Smooth muscle cell (in vitro differentiated cells): ENCODE results near the gene GSG1. TPM values are rescaled to one million over a fixed set of nuclear protein-coding genes. Genes with fewer than 3 reads are reported as not detected.

Source experiments
- DNase-seq: peaks from one replicate; lab custom pipeline; 2025; ENCODE audit not compliant: unreplicated experiment; lab: John Stamatoyannopoulos, UW
- H2AFZ ChIP-seq: fragments of 200-600 bp; sonication (generic); 2 replicates; pipeline ENCODE4 v1.6.0; 2016; ENCODE audit warnings: antibody characterized with exemption, low read depth, mild to moderate bottlenecking
- H3F3A ChIP-seq: fragments of 200-600 bp; sonication (generic); 2 replicates; pipeline ENCODE4 v1.6.0; 2017; ENCODE audit warnings: antibody characterized with exemption, low read depth
- H3K27ac ChIP-seq: fragments of 200-600 bp; sonication (generic); 2 replicates; pipeline ENCODE4 v1.5.1; 2016; ENCODE audit warnings: low read depth, mild to moderate bottlenecking
- H3K27me3 ChIP-seq: fragments of 200-600 bp; sonication (generic); 2 replicates; pipeline ENCODE4 v1.6.1; 2016; ENCODE audit warnings: low read depth, mild to moderate bottlenecking
- H3K36me3 ChIP-seq: fragments of 200-600 bp; sonication (generic); 2 replicates; pipeline ENCODE4 v1.5.1; 2016; ENCODE audit warnings: low read depth
- H3K4me1 ChIP-seq: fragments of 200-600 bp; sonication (generic); 2 replicates; pipeline ENCODE4 v1.5.1; 2016; ENCODE audit warnings: low read depth
- H3K4me2 ChIP-seq: fragments of 200-600 bp; sonication (generic); 2 replicates; pipeline ENCODE4 v1.6.0; 2016; ENCODE audit warnings: mild to moderate bottlenecking
- H3K4me3 ChIP-seq: fragments of 200-600 bp; sonication (generic); 2 replicates; pipeline ENCODE4 v1.5.1; 2016; ENCODE audit warnings: mild to moderate bottlenecking
- H3K79me2 ChIP-seq: fragments of 200-600 bp; sonication (generic); 2 replicates; pipeline ENCODE4 v1.6.0; 2016; ENCODE audit warnings: low read depth, mild to moderate bottlenecking
- H3K9ac ChIP-seq: fragments of 200-600 bp; sonication (generic); 2 replicates; pipeline ENCODE4 v1.6.0; 2016; ENCODE audit warnings: low read depth
- H3K9me3 ChIP-seq: fragments of 200-600 bp; sonication (generic); replicated peaks from 2 replicates; pipeline ENCODE4 v1.5.1; 2016; ENCODE audit warnings: low read depth
- H4K20me1 ChIP-seq: fragments of 200-600 bp; sonication (generic); 2 replicates; pipeline ENCODE4 v1.6.0; 2016; ENCODE audit warnings: low read depth
- WGBS: methylation state at CpG from one replicate; pipeline ENCODE4 v1.1.7; 2016; ENCODE audit warnings: low lambda C conversion rate; 5-methylcytosine and 5-hydroxymethylcytosine counted together
- polyA plus RNA-seq: library from polyadenylated mRNA; unstranded; fragments of >200 nt; fragmentation: Nextera tagmentation; extraction: Ambion mirVana; gene quantifications from 2 replicates; pipeline ENCODE4 v1.2.1, GENCODE V29; 2016
- total RNA-seq: library from RNA; depleted of rRNA; stranded (reverse); fragments of >200 nt; gene quantifications from 2 replicates; pipeline ENCODE4 v1.2.3, GENCODE V29; 2014
- TF ChIP-seq, protein P1 (sequence below): fragments of 200-600 bp; sonication (generic); IDR thresholded peaks from 2 replicates; pipeline ENCODE4 v1.5.1; 2017; ENCODE audit warnings: borderline replicate concordance, mild to moderate bottlenecking, antibody characterized with exemption; ENCODE audit not compliant: insufficient read depth, poor library complexity, severe bottlenecking

The GSG1 gene
- total and polyA plus RNA-seq, 2 experiments from 2014 or later = not detected

DNA sequence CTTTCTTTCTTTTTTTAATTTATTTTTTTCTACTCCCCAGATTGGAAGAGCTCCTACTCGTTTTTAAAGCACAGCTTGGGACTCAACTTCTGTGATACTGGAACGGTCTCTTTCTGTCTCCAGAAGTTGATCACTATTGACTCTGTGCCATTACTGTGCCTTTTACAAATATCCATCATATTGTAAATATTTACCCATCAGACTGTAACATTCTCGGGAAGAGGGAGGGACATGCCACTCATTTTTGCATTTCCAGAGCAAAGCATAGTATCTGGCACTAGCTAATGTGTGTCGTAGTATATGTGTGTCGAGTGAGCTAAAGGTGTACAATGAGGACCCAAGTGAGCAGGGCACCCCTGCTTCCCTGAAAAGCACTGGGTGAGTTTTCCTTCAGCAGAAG is 24.0 kb upstream of the GSG1 start:
- WGBS = 71% methylated on average over 5 of the region's 5 CpGs
- no peak for DNase-seq
- Histone ChIP-seq H4K20me1 (no peaks in the 10 kb centered on the region), H3K9me3 (no peaks in the 10 kb centered on the region), H3K4me1 (peaks cover 12% of the 10 kb centered on the region), H3K36me3 (no peaks in the 10 kb centered on the region), H3K27me3 (no peaks in the 10 kb centered on the region), H3K9ac (no peak overlapping the region), H2AFZ (no peak overlapping the region), H3K4me2 (no peak overlapping the region), H3K79me2 (no peaks in the 10 kb centered on the region), H3F3A (no peaks in the 10 kb centered on the region), H3K27ac (no peak overlapping the region), H3K4me3 (no peak overlapping the region)
- TF ChIP-seq, protein P1, sequence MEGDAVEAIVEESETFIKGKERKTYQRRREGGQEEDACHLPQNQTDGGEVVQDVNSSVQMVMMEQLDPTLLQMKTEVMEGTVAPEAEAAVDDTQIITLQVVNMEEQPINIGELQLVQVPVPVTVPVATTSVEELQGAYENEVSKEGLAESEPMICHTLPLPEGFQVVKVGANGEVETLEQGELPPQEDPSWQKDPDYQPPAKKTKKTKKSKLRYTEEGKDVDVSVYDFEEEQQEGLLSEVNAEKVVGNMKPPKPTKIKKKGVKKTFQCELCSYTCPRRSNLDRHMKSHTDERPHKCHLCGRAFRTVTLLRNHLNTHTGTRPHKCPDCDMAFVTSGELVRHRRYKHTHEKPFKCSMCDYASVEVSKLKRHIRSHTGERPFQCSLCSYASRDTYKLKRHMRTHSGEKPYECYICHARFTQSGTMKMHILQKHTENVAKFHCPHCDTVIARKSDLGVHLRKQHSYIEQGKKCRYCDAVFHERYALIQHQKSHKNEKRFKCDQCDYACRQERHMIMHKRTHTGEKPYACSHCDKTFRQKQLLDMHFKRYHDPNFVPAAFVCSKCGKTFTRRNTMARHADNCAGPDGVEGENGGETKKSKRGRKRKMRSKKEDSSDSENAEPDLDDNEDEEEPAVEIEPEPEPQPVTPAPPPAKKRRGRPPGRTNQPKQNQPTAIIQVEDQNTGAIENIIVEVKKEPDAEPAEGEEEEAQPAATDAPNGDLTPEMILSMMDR = no peak

DNA sequence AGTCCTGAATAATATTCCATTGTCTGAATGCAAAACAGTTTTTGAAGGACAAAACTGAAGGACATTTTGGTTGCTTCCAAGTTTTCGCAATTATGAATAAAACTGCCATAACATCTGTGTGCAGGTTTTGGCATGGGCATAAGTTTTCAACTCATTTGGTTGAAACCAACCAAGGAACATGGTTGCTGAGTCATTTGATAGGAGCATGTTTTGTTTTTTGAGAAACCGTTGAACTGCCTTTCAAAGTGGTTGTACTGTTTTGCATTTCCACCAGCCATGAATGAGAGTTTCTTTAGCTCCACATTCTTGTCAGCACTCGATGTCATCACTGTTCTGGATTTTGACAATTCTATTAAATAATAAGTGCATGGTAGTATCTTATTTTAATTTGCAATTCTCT is 23.0 kb upstream of the GSG1 start:
- WGBS = 81% methylated on average over 3 of the region's 3 CpGs
- no peaks in the 10 kb centered on the region for H3F3A ChIP-seq
- H2AFZ ChIP-seq = no peak overlapping the region
- no peaks in the 10 kb centered on the region for H3K9me3 ChIP-seq
- H3K4me1 ChIP-seq = peaks cover 12% of the 10 kb centered on the region
- no peak overlapping the region for H3K9ac ChIP-seq
- H4K20me1 ChIP-seq = no peaks in the 10 kb centered on the region
- H3K36me3 ChIP-seq = no peaks in the 10 kb centered on the region
- DNase-seq = no peak
- no peaks in the 10 kb centered on the region for H3K27me3 ChIP-seq
- TF ChIP-seq, protein P1 = no peak
- H3K27ac ChIP-seq = no peak overlapping the region
- H3K4me2 ChIP-seq = no peak overlapping the region
- no peak overlapping the region for H3K4me3 ChIP-seq
- H3K79me2 ChIP-seq = no peaks in the 10 kb centered on the region

DNA sequence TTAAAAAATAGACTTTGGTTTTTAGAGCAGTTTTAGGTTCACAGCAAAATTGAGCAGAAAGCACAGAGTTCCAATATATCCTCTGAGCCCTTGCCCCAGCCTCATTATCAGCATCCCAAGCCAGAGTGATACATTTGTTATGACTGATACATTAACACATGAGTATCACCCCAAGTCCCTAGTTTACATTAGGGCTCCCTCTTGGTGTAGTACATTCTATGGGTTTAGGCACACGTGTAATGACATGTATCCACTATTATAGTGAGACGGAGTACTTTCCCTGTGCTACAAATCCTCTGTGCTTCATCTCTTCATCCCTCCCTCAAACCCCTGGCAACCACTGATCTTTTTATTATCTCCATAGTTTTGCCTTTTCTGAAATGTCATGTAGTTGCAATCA is 22.5 kb upstream of the GSG1 start:
- no peak for DNase-seq
- Histone ChIP-seq H3K27ac (no peak overlapping the region), H3K4me2 (no peak overlapping the region), H3K9me3 (no peaks in the 10 kb centered on the region), H3F3A (no peaks in the 10 kb centered on the region), H3K4me3 (no peak overlapping the region), H3K36me3 (no peaks in the 10 kb centered on the region), H3K79me2 (no peaks in the 10 kb centered on the region), H3K4me1 (peaks cover 12% of the 10 kb centered on the region), H4K20me1 (no peaks in the 10 kb centered on the region), H3K9ac (no peak overlapping the region), H3K27me3 (no peaks in the 10 kb centered on the region), H2AFZ (no peak overlapping the region)
- 79% methylated on average over 2 of the region's 2 CpGs for WGBS
- TF ChIP-seq, protein P1 = no peak

DNA sequence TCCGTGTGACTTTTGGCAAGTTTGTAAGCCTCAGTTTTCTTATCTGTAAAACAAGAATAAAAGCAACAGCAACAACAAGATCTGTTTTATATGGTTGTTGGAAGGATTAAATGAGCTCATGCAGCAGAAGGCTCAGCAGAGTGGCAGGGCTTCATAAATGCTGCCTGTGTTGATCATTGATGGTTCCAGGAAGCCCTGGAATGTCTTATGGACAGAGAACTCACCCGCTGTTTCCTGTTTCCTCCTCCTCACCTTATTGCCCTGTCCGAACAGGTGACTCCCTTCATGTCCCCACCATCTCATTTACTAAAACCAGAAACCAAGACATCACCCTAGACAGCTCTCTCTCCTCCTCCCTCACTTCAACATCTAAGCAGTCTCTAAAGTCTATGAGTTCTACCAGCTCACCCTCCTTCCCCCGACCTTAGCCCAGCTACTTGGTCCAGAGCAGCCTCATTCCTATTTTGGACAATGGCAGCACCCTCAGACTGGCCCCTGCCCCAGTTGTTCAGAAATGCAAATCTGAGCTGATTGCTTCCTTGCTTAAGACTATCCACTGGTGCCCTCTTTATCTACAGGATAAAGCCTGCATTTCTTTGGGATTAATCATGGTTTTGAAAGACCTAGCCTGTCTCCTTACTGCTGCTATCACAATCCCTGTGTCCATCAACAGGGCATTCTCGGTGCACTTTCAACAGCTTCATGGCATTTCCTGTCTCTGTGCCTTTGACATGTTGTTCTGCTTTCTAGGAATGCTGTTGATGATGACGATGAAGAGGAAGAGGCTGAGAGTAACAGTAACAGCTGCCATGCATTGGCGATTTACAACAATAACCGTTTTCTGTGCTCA is 21.4 kb upstream of the GSG1 start:
- TF ChIP-seq, protein P1 = no peak
- H3K4me2 ChIP-seq = peak overlapping the region; percentile 64
- H3K79me2 ChIP-seq = no peaks in the 10 kb centered on the region
- no peaks in the 10 kb centered on the region for H3F3A ChIP-seq
- no peaks in the 10 kb centered on the region for H3K36me3 ChIP-seq
- peaks cover 12% of the 10 kb centered on the region for H3K4me1 ChIP-seq
- H3K27ac ChIP-seq = no peak overlapping the region
- no peak overlapping the region for H3K9ac ChIP-seq
- H3K9me3 ChIP-seq = no peaks in the 10 kb centered on the region
- no peak overlapping the region for H3K4me3 ChIP-seq
- H3K27me3 ChIP-seq = no peaks in the 10 kb centered on the region
- no peaks in the 10 kb centered on the region for H4K20me1 ChIP-seq
- WGBS = 38% methylated on average over 8 of the region's 8 CpGs
- H2AFZ ChIP-seq = no peak overlapping the region
- DNase-seq = no peak
